Chondrocyte (in vitro differentiated cells): ENCODE results near the gene PLD1. TPM values are rescaled to one million over a fixed set of nuclear protein-coding genes. Genes with fewer than 3 reads are reported as not detected.
A peak's percentile ranks its signal among the peaks of the same experiment; 100 is the strongest.

Experiments used
- DNase-seq: peaks from one replicate; pipeline ENCODE4 v3.0.0; 2021; ENCODE audit warnings: mixed read lengths, low spot score
- H3K27ac Mint-ChIP-seq: one replicate; pipeline ENCODE4 v1.8.0; 2021; ENCODE audit warnings: mild to moderate bottlenecking, moderate library complexity, mixed read lengths; ENCODE audit not compliant: unreplicated experiment
- H3K27me3 Mint-ChIP-seq: 2 replicates; pipeline ENCODE4 v1.8.0; 2021; ENCODE audit warnings: low read depth, mixed read lengths
- H3K36me3 Mint-ChIP-seq: 2 replicates; pipeline ENCODE4 v1.8.0; 2021; ENCODE audit warnings: low read depth, mixed read lengths
- H3K4me1 Mint-ChIP-seq: 2 replicates; pipeline ENCODE4 v1.8.0; 2021; ENCODE audit warnings: low read depth, mild to moderate bottlenecking, mixed read lengths
- H3K4me3 Mint-ChIP-seq: one replicate; pipeline ENCODE4 v1.8.0; 2021; ENCODE audit warnings: mild to moderate bottlenecking, moderate library complexity, mixed read lengths; ENCODE audit not compliant: unreplicated experiment
- H3K9me3 Mint-ChIP-seq: 2 replicates; pipeline ENCODE4 v1.8.0; 2021; ENCODE audit warnings: low read depth, mixed read lengths
- CTCF ChIP-seq: fragments of 200-600 bp; sonication (generic); IDR thresholded peaks from 2 replicates; pipeline ENCODE4 v1.5.0; 2021; ENCODE audit warnings: antibody characterized with exemption, mild to moderate bottlenecking, moderate library complexity
- total RNA-seq: library from RNA; stranded (reverse); gene quantifications from 3 replicates; pipeline ENCODE4 v1.2.1, GENCODE V29; 2021

The PLD1 gene
- total RNA-seq, 1 donor from 2014 or later, result 17.0 TPM

GRCh38 chr3:171840811-171841619 is 30.7 kb upstream of the PLD1 start:
- no peaks in the 10 kb centered on the region for H3K9me3 Mint-ChIP-seq
- H3K27ac Mint-ChIP-seq, result peak overlapping the region; percentile 66
- no peaks in the 10 kb centered on the region for H3K27me3 Mint-ChIP-seq

DNA sequence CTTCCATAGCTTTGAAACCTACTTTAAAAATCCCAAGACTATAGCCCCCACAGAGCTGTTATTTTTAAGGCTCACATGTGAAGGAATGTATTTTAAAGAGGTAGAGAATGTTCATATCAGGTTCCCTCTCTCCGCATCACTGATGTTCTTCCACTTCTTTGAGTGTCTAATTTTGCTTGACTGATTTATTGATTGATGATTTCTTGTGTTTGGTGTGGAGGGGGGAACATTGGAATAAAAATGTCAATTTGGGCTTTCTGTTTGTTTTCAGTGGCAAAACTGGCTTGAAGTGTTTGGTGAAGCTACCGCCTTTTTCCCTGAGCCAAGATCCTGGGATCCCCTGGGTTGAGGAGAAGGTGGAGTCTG is 30.1 kb upstream of the PLD1 start:
- no peak for DNase-seq
- Mint-ChIP-seq H3K27me3 (no peaks in the 10 kb centered on the region), H3K4me1 (peaks cover 56% of the 10 kb centered on the region), H3K27ac (peak overlapping the region; percentile 66), H3K36me3 (no peaks in the 10 kb centered on the region), H3K9me3 (no peaks in the 10 kb centered on the region), H3K4me3 (no peak overlapping the region)
- TF ChIP-seq CTCF, result no peak

More at GRCh38 chr3:171840811-171841619, 30.7 kb upstream of the PLD1 start:
- Mint-ChIP-seq H3K36me3 (no peaks in the 10 kb centered on the region), H3K4me3 (no peak overlapping the region), H3K4me1 (peaks cover 62% of the 10 kb centered on the region)
- DNase-seq, result no peak
- TF ChIP-seq CTCF, result no peak

GRCh38 chr3:171839270-171839669 is 29.0 kb upstream of the PLD1 start:
- Mint-ChIP-seq H3K9me3 (no peaks in the 10 kb centered on the region), H3K27ac (no peak overlapping the region), H3K4me1 (peaks cover 57% of the 10 kb centered on the region), H3K36me3 (no peaks in the 10 kb centered on the region), H3K27me3 (no peaks in the 10 kb centered on the region), H3K4me3 (no peak overlapping the region)
- DNase-seq, result no peak
- no peak for TF ChIP-seq CTCF

DNA sequence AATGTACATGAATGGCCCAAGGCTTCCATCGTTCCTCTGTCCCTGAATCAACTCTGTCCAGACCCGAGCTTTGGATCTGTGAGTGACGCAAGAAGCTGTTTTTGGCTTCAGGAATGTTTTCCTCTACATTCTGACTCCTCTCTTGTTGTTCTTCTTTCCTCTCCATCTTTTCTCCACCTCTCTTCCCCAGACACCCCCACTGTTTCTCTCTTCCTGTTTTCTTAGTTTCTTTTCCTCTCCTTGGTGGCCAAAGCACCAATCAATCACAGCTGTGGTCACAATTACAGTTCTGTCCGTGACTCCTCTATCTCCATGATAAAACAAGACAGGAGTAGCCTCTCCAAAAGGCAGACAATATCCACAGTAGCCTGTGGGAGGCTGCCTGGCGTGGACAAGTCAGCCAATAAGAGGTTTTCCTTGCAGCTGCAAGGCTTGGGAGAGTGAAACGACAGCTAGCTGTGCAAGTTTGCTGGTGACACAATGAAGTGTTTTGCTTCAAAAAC is 28.0 kb upstream of the PLD1 start:
- Mint-ChIP-seq H3K4me1 (peaks cover 63% of the 10 kb centered on the region), H3K36me3 (no peaks in the 10 kb centered on the region), H3K27me3 (no peaks in the 10 kb centered on the region), H3K9me3 (no peaks in the 10 kb centered on the region), H3K27ac (peak overlapping the region; percentile 97), H3K4me3 (peak overlapping the region; percentile 71)
- no peak for DNase-seq
- peak; percentile 55 for TF ChIP-seq CTCF

DNA sequence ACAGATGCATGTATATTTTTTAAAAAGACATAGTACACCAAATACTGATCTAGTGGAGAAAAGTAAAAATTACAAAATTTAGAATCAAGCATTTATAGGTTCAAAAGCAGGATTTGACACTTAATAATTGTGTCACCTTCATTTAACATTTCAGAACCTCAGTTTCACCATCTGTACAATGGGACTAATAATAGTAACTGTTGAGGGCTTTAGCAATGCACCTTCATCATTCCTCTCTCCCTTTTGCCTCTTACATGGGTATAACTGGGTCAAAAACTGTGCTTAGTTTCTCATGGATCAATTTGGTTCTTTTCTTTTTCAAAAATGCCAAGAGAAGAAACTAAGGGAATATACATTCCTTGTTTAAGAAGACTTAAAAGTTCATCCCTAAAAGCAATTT is 27.4 kb upstream of the PLD1 start:
- Mint-ChIP-seq H3K4me3 (peak overlapping the region; percentile 71), H3K27me3 (no peaks in the 10 kb centered on the region), H3K36me3 (no peaks in the 10 kb centered on the region), H3K4me1 (peaks cover 63% of the 10 kb centered on the region), H3K27ac (peak overlapping the region; percentile 97), H3K9me3 (no peaks in the 10 kb centered on the region)
- no peak for DNase-seq
- no peak for TF ChIP-seq CTCF
